Measurements from ENCODE around the gene SOX30.

SOX30 gene

GRCh38 chr5:157607371-157608161 lies 44.7 kb downstream of the SOX30 start:
- DNase-seq, result no peak

DNA sequence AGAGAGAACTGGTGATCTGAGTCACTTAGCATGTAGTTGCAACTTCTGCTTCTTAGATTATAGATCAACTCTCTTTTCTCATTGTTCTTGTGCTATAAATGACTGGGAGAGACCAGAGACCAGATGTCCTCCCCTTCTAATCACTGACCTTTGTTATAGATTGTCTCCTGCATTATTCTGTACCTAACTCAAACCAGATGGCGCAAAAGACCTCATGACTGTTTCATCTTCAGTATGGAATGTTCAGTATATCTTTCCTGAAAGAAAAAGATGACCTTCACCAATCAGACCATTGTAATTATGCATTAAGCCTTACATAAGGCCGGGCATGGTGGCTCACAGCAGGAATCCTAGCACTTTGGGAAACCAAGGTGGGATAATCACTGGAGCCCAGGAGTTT lies 46.2 kb downstream of the SOX30 start:
- DNase-seq, result no peak

- no peak for DNase-seq
Observed at GRCh38 chr5:157603333-157604190, 48.7 kb downstream of the SOX30 start.

- DNase-seq, result no peak
Observed at GRCh38 chr5:157602505-157602904, 49.7 kb downstream of the SOX30 start.

GRCh38 chr5:157600252-157600651 lies 52.0 kb downstream of the SOX30 start:
- no peak for DNase-seq

DNA sequence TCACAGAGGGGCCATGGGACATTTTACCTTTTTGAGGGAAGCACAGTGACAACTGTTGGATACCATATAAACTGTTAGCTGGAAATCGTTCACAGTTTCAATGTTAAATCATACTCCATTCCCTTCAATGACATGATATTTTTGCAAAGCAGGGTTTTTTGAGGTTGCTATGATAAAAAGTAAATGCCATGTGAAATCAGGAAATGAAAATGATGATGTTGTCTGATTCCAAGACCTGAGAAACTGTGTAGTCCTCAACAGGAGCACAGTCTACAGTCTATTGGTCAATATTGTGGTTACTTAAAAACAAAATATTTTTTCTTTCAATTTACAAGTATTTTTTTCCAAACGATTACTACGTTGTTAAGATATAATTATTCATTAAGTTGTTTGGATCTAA lies 52.7 kb downstream of the SOX30 start:
- DNase-seq, result no peak

DNA sequence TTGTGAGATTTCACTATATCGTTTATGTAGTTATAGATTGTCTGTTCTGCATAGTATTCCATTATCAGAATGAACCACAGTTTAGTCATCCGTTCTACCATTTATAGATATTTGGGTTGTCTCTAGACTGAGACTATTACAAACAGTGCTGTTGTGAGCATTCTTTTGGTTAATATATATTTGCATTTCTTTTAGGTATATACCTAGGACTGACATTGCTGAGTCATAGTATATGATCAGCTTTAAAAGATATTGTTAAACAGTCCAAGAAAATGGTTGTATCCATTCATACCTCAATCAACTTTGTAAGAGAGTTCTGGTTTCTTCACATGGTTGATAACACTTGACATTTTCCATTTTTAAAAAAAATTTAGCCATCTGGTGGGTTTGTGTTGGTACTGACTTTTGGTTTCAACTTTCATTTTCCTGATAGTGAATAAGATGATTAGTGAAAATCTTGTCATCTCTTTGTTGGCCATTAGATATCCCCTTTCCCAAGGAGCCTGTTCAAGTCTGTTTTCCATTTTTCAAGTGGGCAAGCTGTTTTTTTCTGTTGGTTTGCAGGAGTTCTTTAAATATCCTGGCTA lies 53.8 kb downstream of the SOX30 start:
- no peak for DNase-seq

- DNase-seq, result no peak
Observed at GRCh38 chr5:157597277-157597676, 55.0 kb downstream of the SOX30 start.

DNA sequence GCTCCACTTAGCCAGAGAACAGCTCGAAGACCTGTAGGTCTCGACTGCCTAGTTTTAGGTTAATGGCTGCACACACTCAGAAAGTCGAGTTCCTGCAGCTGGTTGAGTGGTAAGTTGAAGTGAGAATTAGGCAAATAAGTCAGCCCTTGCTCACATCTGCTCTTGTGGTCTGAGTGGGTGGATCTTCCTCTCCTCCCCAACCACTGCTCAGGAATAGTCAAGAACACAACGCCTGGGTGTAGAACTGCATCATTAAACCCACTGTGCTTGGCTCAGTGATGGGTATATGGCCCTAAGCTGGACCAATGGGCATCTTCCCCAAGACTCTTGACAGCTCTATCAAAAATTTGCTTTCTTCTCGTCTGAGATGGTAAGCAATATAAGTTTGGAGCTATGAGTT lies 55.8 kb downstream of the SOX30 start:
- DNase-seq, result no peak

GRCh38 chr5:157594675-157595459 lies 57.4 kb downstream of the SOX30 start:
- no peak for DNase-seq

DNA sequence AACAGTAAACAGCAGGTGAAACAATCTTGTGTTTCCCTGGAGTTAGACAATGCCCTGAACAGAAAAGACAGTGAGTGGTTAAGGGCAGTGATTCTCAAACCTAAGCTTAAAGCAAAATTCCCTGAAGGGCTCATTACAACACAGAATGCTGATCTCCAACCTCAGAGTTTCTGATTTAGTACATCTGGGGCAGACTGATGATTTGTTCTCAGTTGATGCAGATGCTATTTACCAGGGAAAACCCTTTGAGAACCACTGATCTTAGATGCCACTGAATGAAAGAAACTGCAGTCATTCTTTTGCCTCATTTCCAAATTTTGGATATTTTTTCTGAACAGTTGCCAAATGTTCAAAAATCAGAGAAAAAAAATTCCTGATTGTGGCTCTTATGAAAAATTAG lies 58.0 kb downstream of the SOX30 start:
- DNase-seq, result no peak

- no peak for DNase-seq
Observed at GRCh38 chr5:157593052-157593757, 59.0 kb downstream of the SOX30 start.

- DNase-seq, result no peak
Observed at GRCh38 chr5:157592594-157592993, 59.6 kb downstream of the SOX30 start.

GRCh38 chr5:157590478-157590877 lies 61.8 kb downstream of the SOX30 start:
- DNase-seq, result no peak

DNA sequence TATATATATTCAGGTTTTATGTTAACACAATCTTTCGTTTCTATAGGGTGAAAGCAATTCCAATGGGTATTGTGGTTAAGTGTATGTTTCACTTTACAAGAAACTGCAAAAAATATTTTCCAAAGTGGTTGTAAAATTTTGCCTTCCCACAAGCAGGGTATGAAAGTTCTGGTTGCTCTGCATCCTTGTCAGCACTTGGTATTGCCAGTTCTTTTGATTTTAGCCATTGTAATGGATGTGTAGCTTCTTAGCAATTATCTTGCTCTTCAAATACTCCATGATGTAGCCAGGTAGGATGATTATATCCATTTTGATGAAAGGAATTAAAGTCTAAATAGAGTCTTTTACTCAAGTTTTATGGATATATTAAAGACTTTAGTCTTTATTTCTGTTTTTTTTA lies 67.6 kb downstream of the SOX30 start:
- no peak for DNase-seq

DNA sequence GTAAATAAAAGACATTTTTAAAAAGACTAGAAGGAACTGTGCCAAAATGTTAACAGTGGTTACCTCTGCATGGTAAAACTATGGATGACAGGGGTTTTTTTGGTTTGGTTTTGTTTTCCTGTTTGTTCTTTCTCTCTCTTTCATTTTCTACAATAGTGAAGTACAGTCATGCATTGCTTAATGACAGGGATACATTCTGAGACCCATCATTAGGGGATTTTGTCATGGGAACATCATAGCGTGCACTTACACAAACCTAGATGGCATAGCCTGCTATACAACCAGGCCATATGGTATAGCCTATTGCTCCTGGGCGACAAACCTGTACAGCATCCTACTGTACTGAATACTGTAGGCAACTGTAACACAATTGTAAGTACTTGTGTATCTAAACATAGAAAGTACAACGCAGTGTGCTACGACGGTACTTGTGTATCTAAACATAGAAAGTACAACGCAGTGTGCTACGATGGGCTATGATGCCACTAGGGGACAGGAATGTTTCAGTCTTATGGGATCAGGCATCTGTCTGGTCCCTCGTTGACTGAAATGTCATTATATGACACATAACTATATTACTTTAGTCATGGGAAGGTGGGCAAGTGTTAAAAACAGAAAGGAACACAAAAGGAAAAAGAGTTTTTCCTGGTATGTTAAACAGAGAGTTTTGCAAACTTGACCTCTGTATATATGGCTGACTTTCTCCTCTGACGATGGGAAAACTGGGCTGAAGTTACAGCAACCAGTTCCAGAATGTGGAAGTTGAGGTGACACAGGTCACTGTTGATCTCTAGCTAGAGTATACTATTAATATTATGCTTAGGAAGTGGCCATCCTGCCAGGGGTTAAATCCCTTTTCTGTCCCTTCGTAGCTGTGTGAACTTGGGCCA lies 69.3 kb downstream of the SOX30 start:
- DNase-seq, result no peak

- DNase-seq, result no peak
Observed at GRCh38 chr5:157581901-157582300, 70.3 kb downstream of the SOX30 start.

DNA sequence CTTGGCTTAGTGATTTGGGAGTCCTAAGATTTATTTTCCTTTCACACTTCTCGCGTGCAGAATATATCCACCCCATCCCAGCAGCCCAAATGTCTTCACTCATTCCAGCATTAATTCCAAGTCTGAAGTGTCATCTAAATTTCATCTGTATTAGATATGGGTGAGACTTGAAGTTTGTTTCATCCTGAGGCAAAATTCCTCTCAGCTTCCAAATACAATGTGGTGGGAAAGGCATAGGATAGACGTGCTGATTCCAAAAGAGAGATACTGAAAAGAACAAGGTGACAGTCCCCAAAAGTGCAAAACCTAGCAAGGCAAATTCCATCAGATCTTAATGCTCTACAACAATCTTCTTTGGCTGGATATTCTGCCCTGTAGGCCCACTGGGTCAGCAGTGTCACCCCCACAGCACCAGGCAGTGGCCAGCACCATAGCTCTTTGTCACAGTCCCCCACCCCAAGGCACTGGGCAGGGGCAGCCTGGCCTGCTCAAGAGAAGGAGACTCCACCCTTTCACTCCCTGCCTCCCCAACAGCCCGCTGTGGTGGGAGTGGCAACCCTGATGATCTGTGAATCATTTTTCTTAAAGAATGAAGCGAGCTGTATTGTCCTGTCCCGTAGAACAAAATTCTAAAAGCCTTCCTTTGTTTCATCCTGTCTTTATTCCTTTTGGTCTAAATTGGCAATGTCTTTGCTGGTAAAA lies 74.0 kb downstream of the SOX30 start:
- no peak for DNase-seq

DNA sequence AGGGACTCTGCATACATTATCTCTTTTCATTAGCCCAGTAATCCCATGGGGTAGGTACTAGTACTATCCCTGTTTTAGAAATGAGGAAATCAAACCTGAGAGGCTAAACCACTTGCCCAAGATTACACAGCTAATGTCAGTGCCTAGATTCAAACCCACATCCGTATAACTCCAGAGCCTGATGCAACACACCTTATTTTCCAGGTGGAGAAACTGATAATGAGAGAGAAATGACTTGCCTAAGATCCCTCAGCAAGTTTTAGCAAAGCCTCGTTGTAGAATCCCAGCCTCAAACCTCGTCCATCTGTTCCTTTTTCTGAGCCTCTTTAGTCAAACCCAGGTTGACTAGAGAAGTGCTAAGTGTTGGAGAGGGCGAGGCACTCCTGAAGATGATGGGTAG lies 75.6 kb downstream of the SOX30 start:
- no peak for DNase-seq
